HG03280 (cell line): Measurements from ENCODE around the gene ZC3H12C.
A peak's percentile ranks its signal among the peaks of the same experiment; 100 is the strongest.

Experiments
- ATAC-seq: cut with Tn5 transposase; IDR thresholded peaks from one replicate; pipeline ENCODE4 v1.9.1; 2021; ENCODE audit warnings: mild to moderate bottlenecking, moderate library complexity; ENCODE audit not compliant: unreplicated experiment

The ZC3H12C gene

GRCh38 chr11:110076371-110076965, 16.7 kb upstream of the ZC3H12C start:
- ATAC-seq = no peak

- ATAC-seq = peak; percentile 17
Measured at GRCh38 chr11:110077346-110077745, 15.8 kb upstream of the ZC3H12C start.

- ATAC-seq = peak; percentile 93
Measured at GRCh38 chr11:110077831-110078325, 15.3 kb upstream of the ZC3H12C start.

- ATAC-seq = no peak
Measured at GRCh38 chr11:110078923-110079544, 14.2 kb upstream of the ZC3H12C start.

- ATAC-seq = no peak
Measured at GRCh38 chr11:110079726-110080125, 13.5 kb upstream of the ZC3H12C start.

GRCh38 chr11:110081462-110082376, 11.5 kb upstream of the ZC3H12C start:
- ATAC-seq = no peak

- no peak for ATAC-seq
Measured at GRCh38 chr11:110082899-110083298, 10.3 kb upstream of the ZC3H12C start.

- no peak for ATAC-seq
Measured at GRCh38 chr11:110085255-110085838, 7.8 kb upstream of the ZC3H12C start.

GRCh38 chr11:110086892-110087309, 6.3 kb upstream of the ZC3H12C start:
- no peak for ATAC-seq

GRCh38 chr11:110087812-110088534, 5.2 kb upstream of the ZC3H12C start:
- no peak for ATAC-seq

GRCh38 chr11:110088535-110089344, 4.5 kb upstream of the ZC3H12C start:
- no peak for ATAC-seq

- peak; percentile 22 for ATAC-seq
Measured at GRCh38 chr11:110089617-110090282, 3.4 kb upstream of the ZC3H12C start.

- no peak for ATAC-seq
Measured at GRCh38 chr11:110090466-110091026, 2.6 kb upstream of the ZC3H12C start.

- no peak for ATAC-seq
Measured at GRCh38 chr11:110092111-110092514, 1.1 kb upstream of the ZC3H12C start.

GRCh38 chr11:110093407-110094297, 460 bp downstream of the ZC3H12C start:
- peak; percentile 29 for ATAC-seq

- no peak for ATAC-seq
Measured at GRCh38 chr11:110094298-110095285, 1.4 kb downstream of the ZC3H12C start.

GRCh38 chr11:110095554-110095953, 2.4 kb downstream of the ZC3H12C start:
- ATAC-seq = no peak
